ENCODE measurements around the gene USP6NL. TPM values are rescaled to one million over a fixed set of nuclear protein-coding genes. Genes with fewer than 3 reads are reported as not detected.

The USP6NL gene
- total RNA-seq, 1 experiment from 2014 or later = 27.5 TPM

DNA sequence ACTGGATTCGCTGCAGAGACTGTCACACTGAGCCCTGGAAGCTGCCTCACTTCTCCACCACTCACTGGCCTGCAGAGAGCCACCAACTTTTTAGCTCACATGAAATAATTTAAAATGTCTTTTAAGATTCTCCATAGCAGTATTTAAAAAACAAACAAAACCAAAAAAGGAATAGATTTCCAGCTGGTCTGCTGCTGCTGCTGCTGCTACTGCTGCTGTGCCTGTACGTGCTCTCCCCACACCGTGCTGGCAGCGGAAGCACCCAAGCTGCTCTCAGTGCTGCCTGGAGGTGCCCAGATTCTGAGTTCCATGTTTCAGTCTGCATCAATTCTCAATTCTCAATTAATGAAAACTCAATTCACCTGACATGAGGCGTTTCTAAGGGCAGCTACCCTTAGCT, 146.0 kb downstream of the USP6NL start:
- BruUV-seq (replicated peaks) = no TSS peak
- no peak overlapping the region for H3K4me3 Mint-ChIP-seq (ENCODE audit: low read depth, unreplicated experiment)
- no peaks in the 10 kb centered on the region for H3K27me3 Mint-ChIP-seq (ENCODE audit: unreplicated experiment)
- peaks cover 7% of the 10 kb centered on the region for H3K36me3 Mint-ChIP-seq (ENCODE audit: insufficient read depth, unreplicated experiment)
- no peaks in the 10 kb centered on the region for H3K4me1 Mint-ChIP-seq (ENCODE audit: low read depth, unreplicated experiment)
- CTCF ChIA-PET = no interaction called here
- H3K9me3 Mint-ChIP-seq (ENCODE audit: low read depth, unreplicated experiment) = no peaks in the 10 kb centered on the region
- intact Hi-C loops (cut with micrococcal nuclease; ENCODE audit: unreplicated experiment) = no loop called here
- TF ChIP-seq, protein P1, sequence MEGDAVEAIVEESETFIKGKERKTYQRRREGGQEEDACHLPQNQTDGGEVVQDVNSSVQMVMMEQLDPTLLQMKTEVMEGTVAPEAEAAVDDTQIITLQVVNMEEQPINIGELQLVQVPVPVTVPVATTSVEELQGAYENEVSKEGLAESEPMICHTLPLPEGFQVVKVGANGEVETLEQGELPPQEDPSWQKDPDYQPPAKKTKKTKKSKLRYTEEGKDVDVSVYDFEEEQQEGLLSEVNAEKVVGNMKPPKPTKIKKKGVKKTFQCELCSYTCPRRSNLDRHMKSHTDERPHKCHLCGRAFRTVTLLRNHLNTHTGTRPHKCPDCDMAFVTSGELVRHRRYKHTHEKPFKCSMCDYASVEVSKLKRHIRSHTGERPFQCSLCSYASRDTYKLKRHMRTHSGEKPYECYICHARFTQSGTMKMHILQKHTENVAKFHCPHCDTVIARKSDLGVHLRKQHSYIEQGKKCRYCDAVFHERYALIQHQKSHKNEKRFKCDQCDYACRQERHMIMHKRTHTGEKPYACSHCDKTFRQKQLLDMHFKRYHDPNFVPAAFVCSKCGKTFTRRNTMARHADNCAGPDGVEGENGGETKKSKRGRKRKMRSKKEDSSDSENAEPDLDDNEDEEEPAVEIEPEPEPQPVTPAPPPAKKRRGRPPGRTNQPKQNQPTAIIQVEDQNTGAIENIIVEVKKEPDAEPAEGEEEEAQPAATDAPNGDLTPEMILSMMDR (IDR thresholded peaks at IDR 0.05; ENCODE audit: unreplicated experiment) = no peak
- DNase-seq = no peak
- no peak overlapping the region for H3K27ac Mint-ChIP-seq (ENCODE audit: unreplicated experiment)

DNA sequence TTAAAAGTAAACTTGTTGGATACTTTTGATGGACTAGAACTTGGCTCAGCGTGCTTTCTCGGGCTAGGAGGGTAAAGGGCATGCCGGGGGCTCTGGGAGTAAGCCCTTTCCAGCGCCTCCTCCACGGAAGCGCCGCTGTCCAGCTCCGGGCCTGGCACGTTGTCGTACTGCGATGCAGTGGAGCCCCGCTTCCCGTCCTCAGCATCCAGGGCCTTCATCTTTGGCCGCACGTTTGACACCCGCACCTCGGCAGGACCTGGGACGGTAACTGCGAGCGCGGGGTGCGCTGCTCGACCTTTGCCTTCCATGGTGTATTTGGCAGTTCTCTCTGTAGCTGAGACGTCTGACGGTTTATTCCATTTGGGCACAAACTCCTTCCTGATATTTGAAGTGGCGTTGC, 148.3 kb downstream of the USP6NL start:
- BruUV-seq (replicated peaks) = no TSS peak
- intact Hi-C loops (cut with micrococcal nuclease; ENCODE audit: unreplicated experiment) = no loop called here
- CTCF ChIA-PET = no interaction called here
- Mint-ChIP-seq H3K9me3 (ENCODE audit: low read depth, unreplicated experiment) (no peaks in the 10 kb centered on the region), H3K27me3 (ENCODE audit: unreplicated experiment) (no peaks in the 10 kb centered on the region), H3K4me3 (ENCODE audit: low read depth, unreplicated experiment) (no peak overlapping the region), H3K27ac (ENCODE audit: unreplicated experiment) (no peak overlapping the region), H3K4me1 (ENCODE audit: low read depth, unreplicated experiment) (no peaks in the 10 kb centered on the region), H3K36me3 (ENCODE audit: insufficient read depth, unreplicated experiment) (peaks cover 7% of the 10 kb centered on the region)
- TF ChIP-seq, protein P1 (IDR thresholded peaks at IDR 0.05; ENCODE audit: unreplicated experiment) = no peak
- no peak for DNase-seq

DNA sequence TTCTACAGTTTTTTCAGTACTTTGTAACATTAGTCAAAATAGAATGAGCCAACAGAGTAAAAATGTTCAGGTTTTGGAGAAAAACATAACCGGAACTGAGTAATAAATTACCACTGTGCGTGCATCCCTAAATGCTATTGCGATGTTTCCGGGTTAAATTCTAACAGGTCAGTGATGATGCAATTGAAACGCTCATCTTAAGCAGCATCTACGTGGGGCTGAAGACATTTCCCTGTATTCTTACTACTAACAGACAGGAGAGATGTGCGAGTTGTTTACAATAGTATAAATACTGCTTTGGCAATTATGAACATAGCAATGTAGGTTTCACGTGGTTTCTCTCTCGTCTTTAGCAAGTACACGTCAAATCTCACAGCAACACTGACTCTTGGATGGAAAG, 149.4 kb downstream of the USP6NL start:
- no peaks in the 10 kb centered on the region for H3K4me1 Mint-ChIP-seq (ENCODE audit: low read depth, unreplicated experiment)
- no peaks in the 10 kb centered on the region for H3K27me3 Mint-ChIP-seq (ENCODE audit: unreplicated experiment)
- H3K36me3 Mint-ChIP-seq (ENCODE audit: insufficient read depth, unreplicated experiment) = peaks cover 10% of the 10 kb centered on the region
- CTCF ChIA-PET = no interaction called here
- intact Hi-C loops (cut with micrococcal nuclease; ENCODE audit: unreplicated experiment) = no loop called here
- H3K9me3 Mint-ChIP-seq (ENCODE audit: low read depth, unreplicated experiment) = no peaks in the 10 kb centered on the region
- no peak overlapping the region for H3K27ac Mint-ChIP-seq (ENCODE audit: unreplicated experiment)
- no peak for DNase-seq
- H3K4me3 Mint-ChIP-seq (ENCODE audit: low read depth, unreplicated experiment) = no peak overlapping the region
- TF ChIP-seq, protein P1 (IDR thresholded peaks at IDR 0.05; ENCODE audit: unreplicated experiment) = no peak
- BruUV-seq (replicated peaks) = no TSS peak

DNA sequence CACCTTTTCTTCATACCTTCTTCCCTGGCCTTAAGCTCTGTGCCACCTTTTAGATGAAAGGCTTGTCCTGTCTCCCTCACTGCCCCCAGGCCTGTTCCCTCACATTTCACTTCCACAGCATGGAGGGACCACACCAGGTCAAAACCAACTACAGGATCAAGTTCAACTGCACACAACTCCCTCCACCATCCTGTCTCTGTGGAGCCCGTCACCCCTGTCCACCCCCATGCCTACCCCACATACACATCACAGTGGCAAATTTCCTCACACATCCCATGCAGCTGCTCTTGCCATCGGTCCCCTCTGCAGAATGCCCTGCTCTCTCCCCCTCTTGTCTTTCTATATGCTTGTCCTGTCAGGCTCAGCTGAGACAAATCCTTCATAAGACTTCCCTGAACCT, 154.1 kb downstream of the USP6NL start:
- BruUV-seq (replicated peaks) = no TSS peak
- TF ChIP-seq, protein P1 (IDR thresholded peaks at IDR 0.05; ENCODE audit: unreplicated experiment) = no peak
- H3K9me3 Mint-ChIP-seq (ENCODE audit: low read depth, unreplicated experiment) = no peaks in the 10 kb centered on the region
- no peak overlapping the region for H3K4me3 Mint-ChIP-seq (ENCODE audit: low read depth, unreplicated experiment)
- DNase-seq = no peak
- intact Hi-C loops (cut with micrococcal nuclease; ENCODE audit: unreplicated experiment) = no loop called here
- no peaks in the 10 kb centered on the region for H3K4me1 Mint-ChIP-seq (ENCODE audit: low read depth, unreplicated experiment)
- no peak overlapping the region for H3K27ac Mint-ChIP-seq (ENCODE audit: unreplicated experiment)
- peaks cover under 1% of the 10 kb centered on the region for H3K27me3 Mint-ChIP-seq (ENCODE audit: unreplicated experiment)
- peaks cover 16% of the 10 kb centered on the region for H3K36me3 Mint-ChIP-seq (ENCODE audit: insufficient read depth, unreplicated experiment)
- CTCF ChIA-PET = no interaction called here

Data from Calu3 (cell line).